ENCODE data around the gene CDH22.

Gene CDH22

DNA sequence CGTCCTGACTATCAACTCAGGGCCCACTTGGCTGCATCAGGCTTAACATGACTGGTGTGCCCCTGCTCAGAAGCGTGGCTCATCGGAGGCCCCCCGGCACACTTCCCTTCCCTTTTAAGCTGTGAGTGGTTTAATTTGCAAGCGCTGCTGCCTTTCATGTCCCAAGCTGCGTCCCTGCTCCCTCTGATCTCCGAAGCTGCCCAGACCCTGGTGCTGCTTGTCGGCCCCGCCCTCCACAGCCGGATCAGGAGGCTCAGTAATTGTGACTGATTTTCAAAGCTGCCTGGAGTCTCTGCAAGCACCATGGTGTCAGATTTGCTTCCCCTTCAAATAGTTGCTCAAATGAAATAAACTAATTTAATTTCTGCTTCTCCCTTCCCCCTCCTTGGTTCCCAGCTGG is 71.1 kb downstream of the CDH22 start:
- Histone ChIP-seq H3K4me3 (ENCODE audit: low read depth, low read length) (no peak overlapping the region), H3K9me3 (ENCODE audit: control insufficient read depth, low read length) (no peaks in the 10 kb centered on the region), H3K79me2 (no peaks in the 10 kb centered on the region), H3K4me2 (ENCODE audit: low read length) (no peak overlapping the region), H3K36me3 (ENCODE audit: control insufficient read depth, insufficient read depth, low read length) (no peaks in the 10 kb centered on the region), H2AFZ (no peak overlapping the region), H3K27ac (no peak overlapping the region), H3K9ac (no peak overlapping the region), H3K27me3 (ENCODE audit: control insufficient read depth, insufficient read depth, low read length) (no peaks in the 10 kb centered on the region), H3K4me1 (no peaks in the 10 kb centered on the region)
- TF ChIP-seq, protein P1, sequence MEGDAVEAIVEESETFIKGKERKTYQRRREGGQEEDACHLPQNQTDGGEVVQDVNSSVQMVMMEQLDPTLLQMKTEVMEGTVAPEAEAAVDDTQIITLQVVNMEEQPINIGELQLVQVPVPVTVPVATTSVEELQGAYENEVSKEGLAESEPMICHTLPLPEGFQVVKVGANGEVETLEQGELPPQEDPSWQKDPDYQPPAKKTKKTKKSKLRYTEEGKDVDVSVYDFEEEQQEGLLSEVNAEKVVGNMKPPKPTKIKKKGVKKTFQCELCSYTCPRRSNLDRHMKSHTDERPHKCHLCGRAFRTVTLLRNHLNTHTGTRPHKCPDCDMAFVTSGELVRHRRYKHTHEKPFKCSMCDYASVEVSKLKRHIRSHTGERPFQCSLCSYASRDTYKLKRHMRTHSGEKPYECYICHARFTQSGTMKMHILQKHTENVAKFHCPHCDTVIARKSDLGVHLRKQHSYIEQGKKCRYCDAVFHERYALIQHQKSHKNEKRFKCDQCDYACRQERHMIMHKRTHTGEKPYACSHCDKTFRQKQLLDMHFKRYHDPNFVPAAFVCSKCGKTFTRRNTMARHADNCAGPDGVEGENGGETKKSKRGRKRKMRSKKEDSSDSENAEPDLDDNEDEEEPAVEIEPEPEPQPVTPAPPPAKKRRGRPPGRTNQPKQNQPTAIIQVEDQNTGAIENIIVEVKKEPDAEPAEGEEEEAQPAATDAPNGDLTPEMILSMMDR (IDR thresholded peaks at IDR 0.05) = no peak

DNA sequence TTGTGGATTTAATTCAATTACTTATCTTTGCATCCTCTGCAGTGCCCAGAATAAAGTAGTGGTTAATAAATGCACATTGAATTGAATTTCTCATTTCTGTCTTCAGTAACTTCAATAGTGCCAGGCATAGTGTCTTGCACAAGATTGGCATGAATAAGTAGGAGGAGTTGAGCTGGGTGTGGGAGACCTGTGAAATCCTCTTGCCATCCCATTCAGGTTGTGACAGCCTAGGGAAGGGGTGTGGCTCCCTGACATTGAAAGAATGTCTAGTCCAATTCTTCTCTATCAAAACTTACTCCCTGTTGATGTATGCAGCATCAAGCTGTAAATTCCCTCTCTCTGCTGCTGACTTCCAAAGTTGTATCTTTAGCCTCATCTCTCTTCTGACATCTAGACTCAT is 73.2 kb downstream of the CDH22 start:
- peaks cover 6% of the 10 kb centered on the region for H3K4me1 ChIP-seq
- TF ChIP-seq, protein P1 (IDR thresholded peaks at IDR 0.05) = no peak
- H3K27ac ChIP-seq = no peak overlapping the region

DNA sequence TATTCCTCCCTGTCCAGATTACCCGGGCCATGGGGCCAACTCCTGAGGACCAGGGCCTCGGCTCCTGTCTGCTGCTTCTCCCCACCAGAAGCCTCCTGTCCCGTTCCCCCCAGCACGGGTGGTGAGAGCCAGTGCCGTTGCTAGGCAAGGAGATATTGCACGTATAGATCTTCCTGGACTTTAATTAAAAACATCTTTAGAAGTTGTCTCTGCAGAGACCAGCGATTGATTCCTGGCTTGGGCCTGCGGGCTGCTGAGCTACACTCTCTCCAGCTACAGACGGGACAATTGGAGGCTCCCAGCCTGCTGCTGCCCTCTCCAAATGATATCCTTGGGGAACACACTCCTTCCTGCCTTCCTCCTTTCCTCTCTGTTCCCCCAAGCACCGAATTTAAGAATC is 74.6 kb downstream of the CDH22 start:
- Histone ChIP-seq H3K27me3 (ENCODE audit: control insufficient read depth, insufficient read depth, low read length) (no peaks in the 10 kb centered on the region), H3K9ac (no peak overlapping the region), H3K4me2 (ENCODE audit: low read length) (no peak overlapping the region), H3K4me1 (peaks cover 9% of the 10 kb centered on the region), H3K9me3 (ENCODE audit: control insufficient read depth, low read length) (no peaks in the 10 kb centered on the region), H3K36me3 (ENCODE audit: control insufficient read depth, insufficient read depth, low read length) (no peaks in the 10 kb centered on the region), H3K4me3 (ENCODE audit: low read depth, low read length) (no peak overlapping the region), H2AFZ (no peak overlapping the region), H3K27ac (no peak overlapping the region), H3K79me2 (no peaks in the 10 kb centered on the region)
- TF ChIP-seq, protein P1 (IDR thresholded peaks at IDR 0.05) = no peak

More for the DNA sequence above, 73.2 kb downstream of the CDH22 start:
- Histone ChIP-seq H2AFZ (no peak overlapping the region), H3K27me3 (ENCODE audit: control insufficient read depth, insufficient read depth, low read length) (no peaks in the 10 kb centered on the region), H3K9ac (no peak overlapping the region), H3K4me3 (ENCODE audit: low read depth, low read length) (no peak overlapping the region), H3K9me3 (ENCODE audit: control insufficient read depth, low read length) (no peaks in the 10 kb centered on the region), H3K79me2 (no peaks in the 10 kb centered on the region), H3K36me3 (ENCODE audit: control insufficient read depth, insufficient read depth, low read length) (no peaks in the 10 kb centered on the region), H3K4me2 (ENCODE audit: low read length) (no peak overlapping the region)

DNA sequence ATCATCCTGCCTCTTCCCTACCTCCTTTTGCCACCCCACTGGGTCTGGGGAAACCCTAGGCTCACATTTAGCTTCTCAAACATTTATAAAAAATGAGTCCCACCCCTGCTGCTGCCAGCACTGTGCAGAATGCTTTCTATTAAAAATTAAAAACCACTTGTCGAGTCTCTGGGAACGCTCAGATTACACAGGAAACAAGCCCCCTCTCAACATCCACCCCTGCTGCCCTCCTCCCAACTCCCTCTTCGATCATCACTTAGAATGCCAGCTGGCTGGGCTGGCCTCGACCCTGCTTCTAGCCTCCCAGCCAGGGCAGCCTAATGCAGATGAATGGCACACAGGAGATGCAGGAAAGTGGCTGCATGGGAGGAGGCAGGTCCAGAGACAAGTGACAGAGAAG is 75.8 kb downstream of the CDH22 start:
- TF ChIP-seq, protein P1 (IDR thresholded peaks at IDR 0.05) = no peak
- Histone ChIP-seq H3K9ac (no peak overlapping the region), H3K27me3 (ENCODE audit: control insufficient read depth, insufficient read depth, low read length) (no peaks in the 10 kb centered on the region), H3K36me3 (ENCODE audit: control insufficient read depth, insufficient read depth, low read length) (no peaks in the 10 kb centered on the region), H3K4me3 (ENCODE audit: low read depth, low read length) (no peak overlapping the region), H3K9me3 (ENCODE audit: control insufficient read depth, low read length) (no peaks in the 10 kb centered on the region), H3K4me1 (peaks cover 11% of the 10 kb centered on the region), H2AFZ (no peak overlapping the region), H3K4me2 (ENCODE audit: low read length) (no peak overlapping the region), H3K79me2 (no peaks in the 10 kb centered on the region), H3K27ac (no peak overlapping the region)

DNA sequence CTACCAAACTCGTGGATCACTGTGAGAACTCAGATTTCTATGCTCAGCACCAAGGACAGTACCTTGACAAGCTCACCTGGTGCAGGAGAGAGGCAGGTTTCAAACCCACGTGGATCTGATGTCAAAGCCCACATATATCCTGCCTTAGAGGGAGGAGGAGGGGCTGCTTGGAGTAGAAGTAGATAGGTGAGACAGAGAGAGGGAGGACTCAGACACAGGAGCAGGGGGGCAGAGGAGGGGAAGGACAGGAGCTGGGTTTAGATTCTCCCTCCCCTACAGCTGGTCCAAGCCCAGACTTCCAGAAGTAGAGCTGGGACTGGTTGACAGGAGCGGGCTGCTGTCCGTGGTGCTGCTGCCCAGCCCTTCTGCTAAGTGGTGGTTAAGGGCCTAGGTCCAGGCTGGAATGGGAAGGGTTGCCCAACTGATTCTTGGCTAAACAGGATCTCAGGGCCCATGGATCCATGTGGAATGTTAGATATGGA is 77.5 kb downstream of the CDH22 start:
- TF ChIP-seq, protein P1 (IDR thresholded peaks at IDR 0.05) = no peak
- Histone ChIP-seq H3K4me1 (peaks cover 15% of the 10 kb centered on the region), H2AFZ (peak overlapping the region; percentile 47), H3K9me3 (ENCODE audit: control insufficient read depth, low read length) (no peaks in the 10 kb centered on the region), H3K36me3 (ENCODE audit: control insufficient read depth, insufficient read depth, low read length) (no peaks in the 10 kb centered on the region), H3K27ac (no peak overlapping the region), H3K79me2 (no peaks in the 10 kb centered on the region), H3K9ac (no peak overlapping the region), H3K27me3 (ENCODE audit: control insufficient read depth, insufficient read depth, low read length) (no peaks in the 10 kb centered on the region), H3K4me3 (ENCODE audit: low read depth, low read length) (no peak overlapping the region), H3K4me2 (ENCODE audit: low read length) (no peak overlapping the region)

Measured in parathyroid adenoma (tissue), 2 donors.